Brain microvascular endothelial cell (primary cell): ENCODE measurements around the gene FGF7.
"Not testable (repeated sequence)": the region's sequence is repeated elsewhere in the genome, so short reads cannot be mapped to it uniquely, and the experiment has no call there.

Experiments
- DNase-seq: peaks from one replicate; pipeline ENCODE4 v3.0.0-alpha.2; 2020
- H3K27ac ChIP-seq: fragments of 250-450 bp; sonication (Bioruptor Pico); 2 replicates; pipeline ENCODE4 v1.5.1; 2020; ENCODE audit warnings: mild to moderate bottlenecking, moderate library complexity
- H3K27me3 ChIP-seq: fragments of 250-450 bp; sonication (Bioruptor Pico); replicated peaks from 2 replicates; pipeline ENCODE4 v1.5.1; 2020; ENCODE audit warnings: mild to moderate bottlenecking
- H3K36me3 ChIP-seq: fragments of 250-450 bp; sonication (Bioruptor Pico); replicated peaks from 2 replicates; pipeline ENCODE4 v1.5.1; 2020; ENCODE audit warnings: mild to moderate bottlenecking
- H3K4me3 ChIP-seq: 2 replicates; pipeline ENCODE4 v1.5.1; 2011; ENCODE audit warnings: low read depth, mild to moderate bottlenecking, control low read depth, low read length, moderate library complexity
- in situ Hi-C: cut with HindIII; loops from 2 replicates; pipeline ENCODE4 v1.10.0; 2017; ENCODE audit warnings: low sequenced_read_pairs, low pct_ligation_motif_present
- TF ChIP-seq, protein P1 (sequence below): IDR thresholded peaks from 2 replicates; pipeline ENCODE4 v1.5.1; 2011; ENCODE audit warnings: low read depth, mild to moderate bottlenecking, moderate library complexity, low read length, control low read depth, inconsistent platforms; ENCODE audit errors: missing control alignments

Gene FGF7

DNA sequence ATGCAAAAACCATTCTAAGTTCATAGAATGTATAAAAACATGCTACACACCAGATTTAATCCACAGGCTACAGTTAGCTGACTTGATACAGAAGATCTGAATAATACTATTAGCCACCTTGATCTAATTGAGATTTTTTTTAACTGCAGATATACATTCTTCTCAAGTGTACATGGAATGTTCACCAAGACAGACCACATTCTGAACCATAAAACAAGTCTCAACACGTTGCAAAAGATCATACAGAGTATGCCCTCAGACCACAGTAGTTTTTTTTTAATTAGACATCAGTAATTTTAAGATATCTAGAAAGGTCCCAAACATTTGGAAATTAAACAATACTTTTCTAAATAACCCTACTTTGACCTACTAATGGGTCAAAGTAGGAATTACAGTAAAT lies 83.3 kb downstream of the FGF7 start:
- TF ChIP-seq, protein P1, sequence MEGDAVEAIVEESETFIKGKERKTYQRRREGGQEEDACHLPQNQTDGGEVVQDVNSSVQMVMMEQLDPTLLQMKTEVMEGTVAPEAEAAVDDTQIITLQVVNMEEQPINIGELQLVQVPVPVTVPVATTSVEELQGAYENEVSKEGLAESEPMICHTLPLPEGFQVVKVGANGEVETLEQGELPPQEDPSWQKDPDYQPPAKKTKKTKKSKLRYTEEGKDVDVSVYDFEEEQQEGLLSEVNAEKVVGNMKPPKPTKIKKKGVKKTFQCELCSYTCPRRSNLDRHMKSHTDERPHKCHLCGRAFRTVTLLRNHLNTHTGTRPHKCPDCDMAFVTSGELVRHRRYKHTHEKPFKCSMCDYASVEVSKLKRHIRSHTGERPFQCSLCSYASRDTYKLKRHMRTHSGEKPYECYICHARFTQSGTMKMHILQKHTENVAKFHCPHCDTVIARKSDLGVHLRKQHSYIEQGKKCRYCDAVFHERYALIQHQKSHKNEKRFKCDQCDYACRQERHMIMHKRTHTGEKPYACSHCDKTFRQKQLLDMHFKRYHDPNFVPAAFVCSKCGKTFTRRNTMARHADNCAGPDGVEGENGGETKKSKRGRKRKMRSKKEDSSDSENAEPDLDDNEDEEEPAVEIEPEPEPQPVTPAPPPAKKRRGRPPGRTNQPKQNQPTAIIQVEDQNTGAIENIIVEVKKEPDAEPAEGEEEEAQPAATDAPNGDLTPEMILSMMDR, result no peak
- no peak overlapping the region for H3K27ac ChIP-seq
- DNase-seq, result no peak
- no peaks in the 10 kb centered on the region for H3K36me3 ChIP-seq
- no peak overlapping the region for H3K4me3 ChIP-seq
- no peaks in the 10 kb centered on the region for H3K27me3 ChIP-seq
- in situ Hi-C loops, result no loop called here

DNA sequence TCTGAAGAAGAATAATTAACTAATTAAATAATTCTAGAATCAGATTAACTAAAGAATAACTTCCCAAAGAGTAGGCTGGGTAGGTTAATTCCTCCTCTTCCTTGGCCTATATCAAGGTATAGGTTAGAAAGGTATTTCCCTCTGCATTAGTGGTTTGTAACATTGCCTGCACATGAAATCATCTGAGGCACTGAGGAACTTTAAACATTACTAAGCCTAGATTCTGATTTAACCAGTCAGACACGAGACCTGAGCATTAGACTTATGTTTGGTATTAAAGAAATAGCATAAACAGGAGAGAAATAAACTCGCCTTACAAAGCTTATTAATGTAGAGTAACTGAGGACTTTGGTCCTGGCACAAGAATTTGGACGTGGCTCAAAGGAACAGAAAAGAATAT lies 84.2 kb downstream of the FGF7 start:
- in situ Hi-C loops, result no loop called here
- DNase-seq, result no peak
- TF ChIP-seq, protein P1, result no peak
- no peak overlapping the region for H3K27ac ChIP-seq
- H3K4me3 ChIP-seq, result no peak overlapping the region
- H3K27me3 ChIP-seq, result no peaks in the 10 kb centered on the region
- H3K36me3 ChIP-seq, result no peaks in the 10 kb centered on the region

GRCh38 chr15:49512739-49513138 lies 89.7 kb downstream of the FGF7 start:
- H3K27me3 ChIP-seq, in situ Hi-C loops, H3K27ac ChIP-seq, DNase-seq, H3K4me3 ChIP-seq, H3K36me3 ChIP-seq: not testable (repeated sequence)

- no peaks in the 10 kb centered on the region for H3K27me3 ChIP-seq
- no peak overlapping the region for H3K4me3 ChIP-seq
- in situ Hi-C loops, result no loop called here
- TF ChIP-seq, protein P1, result peak; percentile 44
- H3K27ac ChIP-seq, result no peak overlapping the region
- H3K36me3 ChIP-seq, result no peaks in the 10 kb centered on the region
- peak; percentile 43 for DNase-seq
Measured at GRCh38 chr15:49521802-49522201, 98.8 kb downstream of the FGF7 start.

DNA sequence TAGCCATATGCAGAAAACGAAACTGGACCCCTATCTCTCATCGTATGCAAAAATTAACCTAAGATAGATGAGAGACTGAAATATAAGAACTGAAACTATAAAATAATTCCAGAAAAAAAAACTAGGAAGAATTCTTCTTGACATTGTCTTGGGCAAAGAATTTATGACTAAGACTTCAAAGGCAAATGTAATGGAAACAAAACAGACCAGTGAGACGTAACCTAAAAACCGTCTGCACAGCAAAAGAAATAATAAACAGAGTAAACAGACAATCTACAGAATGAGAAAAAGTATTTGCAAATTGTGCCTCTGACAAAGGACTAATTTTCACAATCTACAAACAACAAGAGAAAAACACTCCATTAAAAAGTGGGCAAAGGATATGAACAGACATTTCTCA lies 105.2 kb downstream of the FGF7 start:
- DNase-seq, result no peak
- Histone ChIP-seq H3K27me3 (no peaks in the 10 kb centered on the region), H3K4me3 (no peak overlapping the region), H3K36me3 (no peaks in the 10 kb centered on the region), H3K27ac (no peak overlapping the region)
- TF ChIP-seq, protein P1, result no peak
- in situ Hi-C loops, result no loop called here

- Histone ChIP-seq H3K36me3 (no peaks in the 10 kb centered on the region), H3K4me3 (no peak overlapping the region), H3K27me3 (no peaks in the 10 kb centered on the region), H3K27ac (no peak overlapping the region)
- in situ Hi-C loops, result no loop called here
- DNase-seq, result no peak
- TF ChIP-seq, protein P1, result no peak
Measured at GRCh38 chr15:49530092-49530491, 107.0 kb downstream of the FGF7 start.
